GM21367 (cell line): ENCODE data around the gene FOXA2.
"Not testable (repeated sequence)": the region's sequence is repeated elsewhere in the genome, so short reads cannot be mapped to it uniquely, and the experiment has no call there.

Experiments used
- ATAC-seq: cut with Tn5 transposase; IDR thresholded peaks from one replicate; pipeline ENCODE4 v1.9.1; 2021; ENCODE audit not compliant: unreplicated experiment

Gene FOXA2

GRCh38 chr20:22584522-22584921 lies at the start of gene FOXA2:
Gene FOXA2, minus strand, starts transcription at chr20:22584572. Its CDS starts 294 bp downstream, at chr20:22584278.
- no peak for ATAC-seq

DNA sequence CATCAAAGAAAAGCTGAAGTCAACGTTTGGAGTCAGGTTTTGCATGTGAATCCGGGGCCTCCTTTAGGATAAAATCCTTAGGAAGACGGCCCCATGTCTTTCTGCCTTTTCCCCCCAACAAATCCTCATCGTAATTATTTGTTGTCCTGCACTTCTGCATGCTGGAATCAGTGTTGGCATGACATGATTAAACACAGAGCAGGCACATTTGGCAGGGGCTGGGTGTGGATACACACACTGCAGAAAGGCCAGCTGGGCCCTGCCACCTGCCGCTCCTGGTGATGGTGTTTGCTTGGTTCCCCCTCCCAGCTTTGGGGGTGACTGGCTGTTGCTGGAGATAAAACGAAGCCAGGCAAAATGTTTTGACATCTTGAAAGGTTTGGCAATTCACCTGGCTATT lies 46.3 kb upstream of the FOXA2 start:
- no peak for ATAC-seq

DNA sequence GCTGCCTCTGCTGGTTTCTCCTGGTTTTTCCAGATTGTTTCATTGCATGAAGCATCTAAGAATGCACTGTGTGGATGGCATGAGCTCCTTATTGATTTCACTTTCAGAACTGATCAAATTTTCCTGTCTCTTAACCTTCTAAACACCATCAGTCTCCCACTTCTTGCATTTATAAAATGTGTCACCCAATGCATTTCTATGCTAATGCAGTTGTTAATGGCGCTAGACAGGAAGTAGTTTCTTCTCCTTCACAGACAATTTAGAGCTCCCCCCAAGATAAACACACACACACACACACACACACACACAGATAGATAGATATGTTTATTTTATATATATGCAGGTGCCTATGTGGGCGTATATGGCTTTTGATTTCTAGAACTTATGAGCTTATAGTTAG lies 45.6 kb upstream of the FOXA2 start:
- no peak for ATAC-seq

GRCh38 chr20:22629447-22629846 lies 45.1 kb upstream of the FOXA2 start:
- ATAC-seq, result no peak

DNA sequence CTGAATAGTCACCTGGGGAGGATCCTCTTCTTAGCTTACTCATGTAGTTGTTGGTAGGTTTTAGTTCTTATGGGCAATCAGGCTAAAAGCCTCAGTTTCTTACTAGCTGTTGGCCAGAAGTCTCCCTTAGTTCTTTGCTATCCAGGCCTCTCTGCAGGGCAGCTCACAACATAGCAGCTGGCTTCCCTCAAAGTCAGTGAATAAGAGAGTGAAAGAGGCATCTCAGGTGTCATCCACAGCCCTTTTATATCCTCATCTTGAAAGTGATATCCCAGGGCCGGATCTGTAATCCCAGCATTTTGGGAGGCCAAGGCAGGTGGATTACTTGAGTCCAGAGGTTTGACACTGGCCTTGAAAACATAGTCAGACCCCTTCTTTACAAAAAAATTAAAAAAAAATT lies 42.1 kb upstream of the FOXA2 start:
- ATAC-seq, result no peak

- ATAC-seq, result no peak
These were observed 38.8 kb upstream of the FOXA2 start for GRCh38 chr20:22623211-22623610.

GRCh38 chr20:22620342-22620741 lies 36.0 kb upstream of the FOXA2 start:
- ATAC-seq, result no peak

DNA sequence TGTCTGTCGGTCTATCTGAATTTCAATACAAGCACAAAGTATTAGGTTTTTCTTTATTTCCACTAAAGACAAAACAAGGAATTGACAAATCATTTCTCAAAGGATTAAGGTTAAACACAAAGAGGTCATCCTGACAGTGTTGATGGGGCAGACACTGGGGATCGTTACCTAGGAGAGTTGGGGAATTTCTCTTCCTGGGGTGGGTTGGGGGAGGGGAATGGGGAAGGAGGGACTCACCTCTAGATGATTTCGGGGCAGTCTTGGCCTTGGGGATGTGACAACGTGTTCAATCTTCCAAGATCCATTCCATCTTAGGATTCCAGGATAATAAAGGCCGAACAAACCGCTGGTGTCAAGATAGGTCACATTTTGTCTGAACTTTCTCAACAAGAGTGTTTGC lies 35.4 kb upstream of the FOXA2 start:
- no peak for ATAC-seq

- ATAC-seq, result no peak
These were observed 34.9 kb upstream of the FOXA2 start for GRCh38 chr20:22619272-22619671.

GRCh38 chr20:22617160-22617559 lies 32.8 kb upstream of the FOXA2 start:
- no peak for ATAC-seq

GRCh38 chr20:22616551-22616950 lies 32.2 kb upstream of the FOXA2 start:
- ATAC-seq, result no peak

DNA sequence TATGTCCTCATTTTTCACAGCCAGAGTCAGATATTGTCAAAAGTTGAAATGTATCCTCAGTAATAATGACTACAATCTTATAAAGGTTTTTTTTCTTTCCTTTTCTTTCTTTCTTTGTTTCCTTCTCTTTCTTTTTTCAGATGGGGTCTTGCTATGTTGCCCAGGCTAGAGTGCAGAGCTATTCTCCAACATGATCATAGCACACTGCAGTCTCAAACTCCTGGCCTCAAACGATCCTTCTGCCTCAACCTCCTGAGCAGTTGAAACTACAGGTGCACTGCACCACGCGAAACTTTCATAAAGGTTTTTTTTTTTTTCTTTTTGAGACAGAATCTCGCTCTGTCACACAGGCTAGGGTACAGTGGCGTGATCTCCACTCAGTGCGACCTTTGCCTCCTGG lies 31.1 kb upstream of the FOXA2 start:
- no peak for ATAC-seq

DNA sequence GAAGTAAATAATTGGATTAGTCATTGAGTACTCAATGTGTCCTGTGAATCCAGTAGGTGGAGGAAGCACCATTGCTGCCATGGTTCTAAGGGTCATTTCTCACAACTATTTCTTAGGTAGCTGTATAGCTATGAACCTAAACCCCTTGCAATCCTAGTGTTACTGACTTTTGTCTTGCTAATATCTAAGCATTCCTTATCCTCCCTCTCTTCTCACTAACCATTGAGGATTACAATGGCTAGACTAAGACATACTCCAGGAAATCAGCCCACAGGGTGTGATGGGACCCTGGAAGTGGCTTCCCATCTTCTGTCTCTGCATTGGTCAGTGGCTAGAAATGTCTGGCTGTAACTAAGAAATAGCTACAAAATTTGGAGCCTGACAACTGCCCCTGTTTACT lies 27.3 kb upstream of the FOXA2 start:
- ATAC-seq, result no peak

DNA sequence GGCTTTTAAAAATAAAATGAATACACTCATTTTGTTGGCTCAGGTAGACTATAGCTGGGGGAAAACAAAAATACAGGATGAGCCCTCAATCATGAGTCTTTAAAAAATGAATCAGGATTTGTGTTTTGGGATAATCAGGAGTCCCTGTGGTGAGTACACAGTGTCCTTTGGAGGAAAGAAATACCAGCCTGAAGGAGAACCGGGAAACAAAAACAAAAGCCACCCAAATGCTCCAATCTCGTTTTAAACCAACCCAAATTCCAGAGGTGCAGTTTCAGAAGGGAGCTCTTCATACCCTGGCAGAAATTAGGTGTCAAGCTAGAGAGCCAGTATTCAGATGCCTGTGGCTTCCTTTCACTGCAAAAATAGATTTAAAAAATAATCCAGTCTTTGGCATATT lies 23.3 kb upstream of the FOXA2 start:
- no peak for ATAC-seq

- ATAC-seq, result no peak
These were observed 20.4 kb upstream of the FOXA2 start for GRCh38 chr20:22604815-22605214.

- no peak for ATAC-seq
These were observed 17.2 kb upstream of the FOXA2 start for GRCh38 chr20:22601361-22602141.

DNA sequence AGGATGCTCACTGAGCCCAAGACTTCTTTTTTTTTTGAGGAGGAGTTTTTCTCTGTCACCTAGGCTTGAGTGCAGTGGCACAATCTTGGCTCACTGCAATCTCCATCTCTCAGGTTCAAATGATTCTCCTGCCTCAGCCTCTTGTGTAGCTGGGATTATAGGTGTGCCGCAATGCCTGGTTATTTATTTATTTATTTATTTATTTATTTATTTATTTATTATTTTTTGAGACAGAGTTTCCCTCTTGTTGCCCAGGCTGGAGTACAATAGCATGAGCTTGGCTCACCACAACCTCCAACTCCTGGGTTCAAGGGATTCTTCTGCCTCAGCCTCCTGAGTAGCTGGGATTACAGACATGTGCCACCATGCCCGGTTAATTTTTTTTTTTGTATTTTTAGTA lies 14.9 kb upstream of the FOXA2 start:
- ATAC-seq, result not testable (repeated sequence)

GRCh38 chr20:22597303-22597702 lies 12.9 kb upstream of the FOXA2 start:
- ATAC-seq, result no peak

- no peak for ATAC-seq
These were observed 6.3 kb upstream of the FOXA2 start for GRCh38 chr20:22590662-22591061.

DNA sequence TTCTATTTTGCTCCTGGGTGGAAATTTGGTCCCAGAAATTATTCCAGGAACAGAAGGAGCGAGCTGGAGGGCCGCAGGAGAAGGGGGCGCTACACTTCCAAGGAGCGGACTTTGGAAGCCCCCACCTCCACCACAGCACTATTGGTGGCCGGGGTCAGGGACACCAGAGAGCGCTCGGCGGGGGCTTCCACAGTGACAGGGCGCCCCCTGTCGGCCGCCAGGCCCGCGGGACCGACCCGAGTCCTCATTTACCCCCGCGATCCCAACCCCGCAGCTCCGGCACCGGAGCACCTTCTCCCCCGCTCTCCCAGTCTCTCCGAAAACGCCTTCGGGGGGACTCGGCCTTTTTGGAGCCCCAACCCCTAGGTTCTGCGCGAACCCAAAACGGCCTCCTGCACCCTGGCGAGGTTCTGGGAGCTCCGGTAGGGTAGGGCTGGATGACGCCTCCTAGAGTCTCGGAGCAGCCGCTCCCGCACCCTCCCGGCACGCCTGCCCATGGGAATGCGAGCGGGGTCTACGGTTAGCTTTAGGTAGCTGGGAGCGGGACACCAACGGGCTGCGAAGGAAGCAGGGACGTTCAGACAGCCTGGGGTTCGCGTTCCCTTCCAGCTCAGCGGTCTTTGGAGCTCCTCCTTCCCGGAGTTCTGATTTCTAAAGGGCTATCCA lies 2.4 kb upstream of the FOXA2 start:
- no peak for ATAC-seq

DNA sequence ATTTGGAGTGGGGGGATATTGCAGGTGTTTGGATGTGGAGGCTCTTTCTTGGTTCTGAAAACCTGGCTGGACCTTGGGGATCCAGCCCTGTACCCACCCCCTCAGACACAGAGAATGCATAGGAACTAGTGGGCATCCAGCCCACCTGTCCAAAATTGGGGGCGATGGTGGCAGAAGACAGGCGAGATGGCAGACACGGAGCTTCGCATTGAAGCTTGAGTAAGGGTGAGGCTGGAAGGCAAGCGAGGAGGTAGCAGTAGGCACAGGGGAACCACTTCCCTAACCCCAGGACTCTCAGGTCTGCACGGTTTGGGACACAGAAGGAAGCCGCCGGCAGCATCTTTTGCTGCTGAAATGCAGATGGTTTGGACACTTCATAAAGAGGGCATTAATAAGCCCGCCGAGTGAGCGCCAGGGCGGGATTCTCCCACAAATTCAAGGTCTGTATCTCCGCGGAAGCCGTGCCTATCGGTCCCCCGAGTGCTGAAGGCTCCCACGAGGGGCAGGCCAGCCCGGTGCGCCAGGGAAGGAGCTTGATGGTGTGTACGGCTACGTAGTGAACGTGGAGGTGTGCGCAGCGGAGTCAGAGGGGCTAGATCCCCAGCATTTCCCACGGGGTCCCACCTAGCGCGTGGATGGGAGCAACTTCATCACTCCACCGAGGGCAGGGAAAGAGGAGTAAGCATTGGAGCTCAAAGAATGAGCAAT lies 1.6 kb upstream of the FOXA2 start:
- no peak for ATAC-seq
